Spleen (tissue), 11 donors: ENCODE data around the gene CBL. TPM values are rescaled to one million over a fixed set of nuclear protein-coding genes. Genes with fewer than 3 reads are reported as not detected.

Experiments used
- DNase-seq: peaks from one replicate; pipeline ENCODE4 v3.0.0-alpha.2; 2020
- H3K27ac ChIP-seq, 8 donors: fragments of 200-600 bp; sonication (generic) in 7 of 8; 1 replicate in 4 of 8; 2 replicates in 4 of 8; pipeline versions ENCODE4 v1.5.0 to v1.8.0; 2016 to 2021; ENCODE audit warnings: inconsistent platforms in 4 of 8, mild to moderate bottlenecking in 4 of 8, moderate library complexity in 1 of 8
- H3K27me3 ChIP-seq, 7 donors: fragments of 200-600 bp; sonication (generic) in 6 of 7; replicated peaks in 1 of 7; 1 replicate in 4 of 7; 2 replicates in 3 of 7; pipeline versions ENCODE4 v1.5.0 to v1.8.0; 2016 to 2021; ENCODE audit warnings: inconsistent platforms in 3 of 7, mild to moderate bottlenecking in 1 of 7
- H3K36me3 ChIP-seq, 6 donors: fragments of 200-600 bp; sonication (generic) in 5 of 6; 1 replicate in 4 of 6; 2 replicates in 2 of 6; pipeline versions ENCODE4 v1.5.0 to v1.8.0; 2016 to 2021; ENCODE audit warnings: inconsistent platforms in 2 of 6
- H3K4me1 ChIP-seq, 6 donors: fragments of 200-600 bp; sonication (generic) in 5 of 6; 1 replicate in 3 of 6; 2 replicates in 3 of 6; pipeline versions ENCODE4 v1.5.0 to v1.8.0; 2016 to 2021; ENCODE audit warnings: inconsistent platforms in 3 of 6
- H3K4me3 ChIP-seq, 8 donors: fragments of 200-600 bp; sonication (generic) in 7 of 8; 1 replicate in 4 of 8; 2 replicates in 4 of 8; pipeline versions ENCODE4 v1.5.0 to v1.8.0; 2016 to 2021; ENCODE audit warnings: inconsistent platforms in 4 of 8, mild to moderate bottlenecking in 4 of 8, moderate library complexity in 2 of 8
- H3K9me3 ChIP-seq, 8 donors: fragments of 200-600 bp; sonication (generic) in 7 of 8; 1 replicate in 4 of 8; 2 replicates in 4 of 8; pipeline versions ENCODE4 v1.5.0 to v1.8.0; 2016 to 2021; ENCODE audit warnings: inconsistent platforms in 4 of 8
- POLR2A ChIP-seq, 3 donors: fragments of 450-650 bp; IDR thresholded peaks; one replicate each; pipeline ENCODE4 v1.5.1; 2017; ENCODE audit warnings: antibody characterized with exemption in 3 of 3, mild to moderate bottlenecking in 1 of 3
- POLR2AphosphoS5 ChIP-seq, 3 donors: sonication (generic); formaldehyde crosslinking; IDR thresholded peaks; one replicate each; pipeline ENCODE4 v1.5.1; 2017; ENCODE audit warnings: antibody characterized with exemption in 3 of 3
- WGBS, 5 donors: extraction: QIAGEN DNeasy Blood & Tissue Kit in 3 of 5; methylation state at CpG; one replicate each; pipeline versions ENCODE4 v1.1.5 to v1.1.7; 2013 to 2018; 5-methylcytosine and 5-hydroxymethylcytosine counted together
- intact Hi-C: fragments of 100-400 bp; cut with DNase I; formaldehyde crosslinking; loops from one replicate; pipeline ENCODE4 v1.15.0; 2023; ENCODE audit warnings: low total_unique reads
- polyA plus RNA-seq, 3 donors: library from polyadenylated mRNA; stranded (reverse); fragments of 200-250 nt; gene quantifications; one replicate each; pipeline ENCODE4 v1.2.1, GENCODE V29; 2013
- total RNA-seq, 7 donors: library from RNA; depleted of rRNA in 3 of 7; stranded (reverse); fragments of >200 nt in 3 of 7; fragmentation: NEBNext Ultra II Directional in 4 of 7; extraction: Animal tissue kit (Norgen Biotek cat#: 25700) in 4 of 7; gene quantifications; one replicate each; pipeline versions ENCODE4 v1.1.0 to v1.2.1, GENCODE V29; 2016 to 2021
- TF ChIP-seq, protein P1 (sequence below), 11 experiments: fragments of 200-600 bp in 7 of 11; fragments of 450-650 bp in 4 of 11; sonication (generic) in 4 of 11; IDR thresholded peaks in 8 of 11; conservative IDR thresholded peaks in 3 of 11; 1 replicate in 7 of 11; 2 replicates in 4 of 11; pipeline versions ENCODE4 v1.4.0 to v1.8.0; 2016 to 2021; ENCODE audit warnings: antibody characterized with exemption in 11 of 11, inconsistent platforms in 4 of 11, mild to moderate bottlenecking in 1 of 11
- donor health status: healthy with polysubstance abuse.
- donor health status: DM: no; HTN: no; CAD: no; lungs with moderate emphysema.
- donor health status: DM: no; HTN: no; CAD: no.
- donor health status: Bipolar disorder and iron deficiency.
- donor health status: healthy.
- donor health status: DM: no; HTN: no; CAD: no.
- donor health status: DM: yes; HTN: yes; CAD: no.

The CBL gene
- total and polyA plus RNA-seq, 10 donors = 9.4 to 56.3 (median 45.8) TPM

DNA sequence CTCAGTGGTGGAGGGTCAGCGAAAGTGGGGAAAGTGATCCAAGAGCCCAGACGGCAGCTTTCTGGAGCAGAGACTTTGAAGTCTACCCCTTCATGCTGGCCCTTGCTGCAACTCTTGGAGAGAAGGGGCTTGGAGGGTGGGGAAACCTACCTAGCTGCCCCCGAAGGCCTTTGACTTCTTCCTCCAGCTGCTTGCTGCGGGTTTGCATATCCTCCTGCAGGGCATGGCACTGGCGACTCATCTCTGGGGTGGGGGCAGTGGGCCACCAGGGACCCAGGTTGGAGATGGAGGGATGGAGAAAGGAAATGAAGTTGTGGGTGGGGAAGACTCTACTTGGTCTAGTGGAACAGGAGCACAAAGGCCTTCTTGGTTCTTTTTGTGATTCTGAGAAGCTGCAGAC, 13.1 kb upstream of the CBL start:
- H3K4me1 ChIP-seq = peaks cover 0 to 50% (median 8%) of the 10 kb centered on the region in 6 donors
- no peaks in the 10 kb centered on the region for H3K36me3 ChIP-seq
- peak; percentile 53 for DNase-seq
- peak overlapping the region in 1 of 8 donors; percentile 2 for H3K4me3 ChIP-seq
- TF ChIP-seq, protein P1, sequence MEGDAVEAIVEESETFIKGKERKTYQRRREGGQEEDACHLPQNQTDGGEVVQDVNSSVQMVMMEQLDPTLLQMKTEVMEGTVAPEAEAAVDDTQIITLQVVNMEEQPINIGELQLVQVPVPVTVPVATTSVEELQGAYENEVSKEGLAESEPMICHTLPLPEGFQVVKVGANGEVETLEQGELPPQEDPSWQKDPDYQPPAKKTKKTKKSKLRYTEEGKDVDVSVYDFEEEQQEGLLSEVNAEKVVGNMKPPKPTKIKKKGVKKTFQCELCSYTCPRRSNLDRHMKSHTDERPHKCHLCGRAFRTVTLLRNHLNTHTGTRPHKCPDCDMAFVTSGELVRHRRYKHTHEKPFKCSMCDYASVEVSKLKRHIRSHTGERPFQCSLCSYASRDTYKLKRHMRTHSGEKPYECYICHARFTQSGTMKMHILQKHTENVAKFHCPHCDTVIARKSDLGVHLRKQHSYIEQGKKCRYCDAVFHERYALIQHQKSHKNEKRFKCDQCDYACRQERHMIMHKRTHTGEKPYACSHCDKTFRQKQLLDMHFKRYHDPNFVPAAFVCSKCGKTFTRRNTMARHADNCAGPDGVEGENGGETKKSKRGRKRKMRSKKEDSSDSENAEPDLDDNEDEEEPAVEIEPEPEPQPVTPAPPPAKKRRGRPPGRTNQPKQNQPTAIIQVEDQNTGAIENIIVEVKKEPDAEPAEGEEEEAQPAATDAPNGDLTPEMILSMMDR (IDR thresholded peaks at IDR 0.05 in 8 of 11, conservative IDR thresholded peaks at IDR 0.05 in 3 of 11) = no peak
- TF ChIP-seq POLR2AphosphoS5 (IDR thresholded peaks at IDR 0.05) (no peak), POLR2A (IDR thresholded peaks at IDR 0.05) (no peak)
- H3K27ac ChIP-seq = peak overlapping the region in 7 of 8 donors; percentile 53 to 87 (median 79)
- H3K9me3 ChIP-seq = no peaks in the 10 kb centered on the region
- no peaks in the 10 kb centered on the region for H3K27me3 ChIP-seq
- 70 to 89% (median 85%) methylated on average over 5 of the region's 5 CpGs for WGBS, 5 donors
- intact Hi-C loops = loop anchor here (10.0 kb wide), 1 partner anchor 98 kb away; a partner anchor contains a TSS

DNA sequence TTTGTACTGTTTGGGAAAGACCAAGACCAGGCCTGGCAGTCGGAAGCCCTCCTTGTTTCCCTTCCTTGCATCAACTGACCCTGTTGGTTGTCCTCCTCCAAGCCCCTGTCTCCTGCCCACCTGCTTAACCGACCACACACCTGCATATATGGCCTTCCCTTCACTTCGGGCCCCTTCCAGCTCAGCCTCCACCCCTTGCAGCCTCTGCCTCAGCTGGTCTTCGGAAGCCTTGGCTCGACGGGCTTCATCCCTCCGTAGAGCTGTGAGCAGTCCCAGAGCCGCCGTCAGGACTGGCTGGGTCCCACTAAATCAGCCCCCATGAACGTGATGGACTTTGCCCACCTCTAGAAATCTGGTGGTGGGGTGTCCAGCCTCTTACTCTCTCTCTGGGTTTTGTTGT, 12.5 kb upstream of the CBL start:
- H3K4me1 ChIP-seq = peaks cover 0 to 54% (median 8%) of the 10 kb centered on the region in 6 donors
- no peak for TF ChIP-seq POLR2AphosphoS5 (IDR thresholded peaks at IDR 0.05)
- TF ChIP-seq POLR2A (IDR thresholded peaks at IDR 0.05) = no peak
- H3K27ac ChIP-seq = peak overlapping the region in 1 of 8 donors; percentile 87
- H3K9me3 ChIP-seq = no peaks in the 10 kb centered on the region
- intact Hi-C loops = loop anchor here (10.0 kb wide), 1 partner anchor 99 kb away; a partner anchor contains a TSS
- no peaks in the 10 kb centered on the region for H3K36me3 ChIP-seq
- H3K4me3 ChIP-seq = no peak overlapping the region
- DNase-seq = peak; percentile 58
- WGBS, 5 donors = 87 to 94% (median 90%) methylated on average over 10 of the region's 10 CpGs
- H3K27me3 ChIP-seq = no peaks in the 10 kb centered on the region

DNA sequence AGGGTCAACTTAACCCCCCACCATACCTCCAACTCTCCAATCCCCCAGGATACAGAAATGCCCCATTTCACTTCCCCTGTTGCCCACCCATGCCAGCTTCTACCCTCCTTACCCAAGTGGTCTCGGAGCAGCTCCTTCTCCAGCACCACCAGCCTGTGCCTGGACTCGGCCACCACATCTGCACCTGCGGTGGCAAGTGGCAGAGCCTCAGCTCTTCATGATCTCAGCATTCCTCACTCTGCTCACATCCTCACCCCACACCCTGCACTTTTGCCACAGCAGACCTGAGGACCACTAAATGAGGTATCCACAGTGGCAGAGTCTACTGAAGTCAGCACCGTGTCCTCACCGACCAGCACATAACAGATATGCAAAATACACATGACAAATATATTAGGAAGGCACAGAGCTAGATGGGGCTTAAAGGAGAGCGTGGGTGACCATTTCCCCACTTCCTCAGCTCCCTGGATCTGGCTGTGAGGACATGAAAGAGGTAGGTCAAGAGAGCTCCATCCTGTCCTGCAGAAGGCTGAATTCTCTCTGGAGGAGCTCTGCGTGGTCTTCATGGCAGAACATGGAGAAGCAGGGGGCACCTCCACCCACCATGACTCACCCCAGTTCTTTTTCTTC, 11.2 kb upstream of the CBL start:
- peak; percentile 40 for DNase-seq
- TF ChIP-seq POLR2AphosphoS5 (IDR thresholded peaks at IDR 0.05) = no peak
- TF ChIP-seq, protein P1 (IDR thresholded peaks at IDR 0.05 in 8 of 11, conservative IDR thresholded peaks at IDR 0.05 in 3 of 11) = no peak
- TF ChIP-seq POLR2A (IDR thresholded peaks at IDR 0.05) = no peak
- Histone ChIP-seq H3K27me3 (no peaks in the 10 kb centered on the region), H3K4me1 (peaks cover 0 to 54% (median 8%) of the 10 kb centered on the region in 6 donors), H3K9me3 (no peaks in the 10 kb centered on the region), H3K27ac (peak overlapping the region in 1 of 8 donors; percentile 81), H3K36me3 (no peaks in the 10 kb centered on the region), H3K4me3 (no peak overlapping the region)
- WGBS, 5 donors = 62 to 84% (median 75%) methylated on average over 6 to 7 of the region's 7 CpGs
- intact Hi-C loops = loop anchor here (10.0 kb wide), 1 partner anchor 100 kb away; a partner anchor contains a TSS

DNA sequence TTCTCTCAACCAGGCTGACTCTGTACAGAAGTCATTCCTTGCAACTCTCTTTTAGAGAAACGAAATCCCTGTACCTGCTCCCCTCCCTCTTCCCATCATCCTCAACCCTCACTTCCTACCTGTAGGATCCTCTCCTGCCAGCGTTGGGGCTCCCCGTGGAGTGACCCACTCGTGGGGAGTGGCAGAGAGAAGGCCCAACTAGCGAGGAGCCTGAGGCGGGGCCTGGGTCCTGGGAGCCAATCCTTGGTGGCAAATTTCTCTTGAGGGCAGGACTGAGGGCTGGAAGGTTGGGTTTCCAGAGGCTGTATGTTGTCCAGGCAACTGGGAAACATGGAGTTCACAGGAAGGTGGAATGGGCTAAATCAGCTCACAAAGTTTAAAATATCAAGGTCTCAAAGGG, 10.5 kb upstream of the CBL start:
- no peaks in the 10 kb centered on the region for H3K27me3 ChIP-seq
- intact Hi-C loops = loop anchor here (10.0 kb wide), 1 partner anchor 101 kb away; a partner anchor contains a TSS
- DNase-seq = peak; percentile 74
- H3K27ac ChIP-seq = peak overlapping the region in 2 of 8 donors; percentile 72 to 81
- H3K36me3 ChIP-seq = no peaks in the 10 kb centered on the region
- H3K4me3 ChIP-seq = no peak overlapping the region
- TF ChIP-seq POLR2A (IDR thresholded peaks at IDR 0.05) = no peak
- TF ChIP-seq POLR2AphosphoS5 (IDR thresholded peaks at IDR 0.05) = no peak
- TF ChIP-seq, protein P1 (IDR thresholded peaks at IDR 0.05 in 8 of 11, conservative IDR thresholded peaks at IDR 0.05 in 3 of 11) = no peak
- no peaks in the 10 kb centered on the region for H3K9me3 ChIP-seq
- WGBS, 5 donors = 34 to 60% (median 47%) methylated on average over 6 of the region's 6 CpGs
- H3K4me1 ChIP-seq = peaks cover 0 to 54% (median 8%) of the 10 kb centered on the region in 6 donors
